Retinal pigment epithelial cell (primary cell): ENCODE measurements around the gene CUL9.

ENCODE experiments used
- DNase-seq: peaks from one replicate; pipeline ENCODE4 v3.0.0-alpha.2; 2010; ENCODE audit warnings: low read depth
- H3K4me3 ChIP-seq: 2 replicates; pipeline ENCODE4 v1.5.1; 2011; ENCODE audit warnings: mild to moderate bottlenecking, low read length, control low read depth, moderate library complexity
- TF ChIP-seq, protein P1 (sequence below): conservative IDR thresholded peaks from 2 replicates; pipeline ENCODE4 v1.5.1; 2011; ENCODE audit warnings: low read depth, low read length, control low read depth, inconsistent platforms

The CUL9 gene

DNA sequence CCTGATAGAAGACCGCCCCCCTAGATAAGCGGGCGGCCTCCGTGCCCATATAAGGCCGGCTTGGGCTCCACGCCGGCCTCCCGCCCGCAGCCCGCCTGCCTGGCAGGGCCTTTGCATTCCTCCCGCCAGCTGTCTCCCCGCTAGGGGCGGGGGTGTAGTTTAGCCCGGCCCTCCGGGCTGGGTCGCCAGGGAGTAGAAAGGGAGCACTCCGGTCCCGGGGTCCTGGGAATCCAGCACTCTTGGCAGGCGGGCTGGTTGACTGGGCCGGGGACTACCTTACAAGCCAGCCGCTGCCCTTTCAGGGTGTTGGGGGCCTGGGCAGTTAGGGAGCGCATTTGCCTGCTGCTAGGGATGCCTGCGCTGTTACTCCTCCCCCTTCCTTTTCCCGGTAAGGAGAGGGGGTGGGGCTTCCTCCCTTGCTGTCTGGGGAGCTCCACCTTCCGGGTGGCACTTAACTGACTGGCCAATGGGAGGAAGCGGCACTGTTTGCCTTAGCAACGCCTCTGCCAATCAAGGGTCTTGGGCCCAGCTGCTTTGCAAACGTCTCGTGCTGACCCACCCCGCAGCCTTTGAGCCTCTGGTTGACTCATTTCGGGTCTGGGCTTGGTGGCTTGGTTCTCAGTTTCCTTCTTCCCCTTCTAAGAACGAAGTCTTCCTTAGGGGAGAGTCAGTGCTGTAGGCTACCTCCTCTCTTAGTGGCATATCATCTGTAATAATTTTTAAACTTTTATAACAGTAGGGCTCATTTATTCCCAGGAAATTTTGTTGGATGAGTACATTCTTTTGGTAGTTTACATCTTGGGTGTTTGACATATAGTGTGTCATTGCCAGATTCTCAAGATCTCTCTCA, 7.5 kb upstream of the CUL9 start:
- TF ChIP-seq, protein P1, sequence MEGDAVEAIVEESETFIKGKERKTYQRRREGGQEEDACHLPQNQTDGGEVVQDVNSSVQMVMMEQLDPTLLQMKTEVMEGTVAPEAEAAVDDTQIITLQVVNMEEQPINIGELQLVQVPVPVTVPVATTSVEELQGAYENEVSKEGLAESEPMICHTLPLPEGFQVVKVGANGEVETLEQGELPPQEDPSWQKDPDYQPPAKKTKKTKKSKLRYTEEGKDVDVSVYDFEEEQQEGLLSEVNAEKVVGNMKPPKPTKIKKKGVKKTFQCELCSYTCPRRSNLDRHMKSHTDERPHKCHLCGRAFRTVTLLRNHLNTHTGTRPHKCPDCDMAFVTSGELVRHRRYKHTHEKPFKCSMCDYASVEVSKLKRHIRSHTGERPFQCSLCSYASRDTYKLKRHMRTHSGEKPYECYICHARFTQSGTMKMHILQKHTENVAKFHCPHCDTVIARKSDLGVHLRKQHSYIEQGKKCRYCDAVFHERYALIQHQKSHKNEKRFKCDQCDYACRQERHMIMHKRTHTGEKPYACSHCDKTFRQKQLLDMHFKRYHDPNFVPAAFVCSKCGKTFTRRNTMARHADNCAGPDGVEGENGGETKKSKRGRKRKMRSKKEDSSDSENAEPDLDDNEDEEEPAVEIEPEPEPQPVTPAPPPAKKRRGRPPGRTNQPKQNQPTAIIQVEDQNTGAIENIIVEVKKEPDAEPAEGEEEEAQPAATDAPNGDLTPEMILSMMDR = peak; percentile 2
- DNase-seq = peak; percentile 98
- H3K4me3 ChIP-seq = peak overlapping the region; percentile 74

DNA sequence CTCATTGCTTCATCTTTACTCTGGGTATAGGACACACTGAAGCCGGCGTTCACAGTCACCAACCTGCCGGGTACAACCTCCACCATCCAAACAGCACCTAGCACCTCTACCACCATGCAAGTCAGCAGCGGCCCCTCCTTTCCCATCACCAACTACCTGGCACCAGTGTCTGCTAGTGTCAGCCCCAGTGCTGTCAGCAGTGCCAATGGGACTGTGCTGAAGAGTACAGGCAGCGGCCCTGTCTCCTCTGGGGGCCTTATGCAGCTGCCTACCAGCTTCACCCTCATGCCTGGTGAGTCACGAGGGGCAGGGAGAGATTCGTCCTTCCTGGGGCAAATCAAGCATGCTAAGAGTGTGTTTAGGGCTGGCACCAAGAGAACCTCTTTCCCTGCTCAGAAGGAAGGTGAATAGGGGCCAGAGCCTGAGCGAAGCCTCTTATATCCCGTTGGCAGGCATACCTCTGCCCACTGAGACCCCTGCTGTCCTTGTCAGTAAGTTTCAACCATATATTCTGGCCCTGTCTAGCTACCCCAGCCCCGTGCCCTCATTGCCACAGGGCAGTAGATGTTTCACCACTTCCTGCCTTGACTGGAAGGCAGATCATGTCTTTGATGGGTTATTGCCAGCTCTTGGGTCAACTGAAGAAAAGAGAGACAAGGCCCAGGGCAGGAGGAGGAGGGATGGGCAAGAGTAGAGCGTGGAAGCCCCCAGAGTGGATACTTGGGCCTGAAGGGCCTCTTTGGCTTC, 6.1 kb upstream of the CUL9 start:
- DNase-seq = no peak
- TF ChIP-seq, protein P1 = no peak

DNA sequence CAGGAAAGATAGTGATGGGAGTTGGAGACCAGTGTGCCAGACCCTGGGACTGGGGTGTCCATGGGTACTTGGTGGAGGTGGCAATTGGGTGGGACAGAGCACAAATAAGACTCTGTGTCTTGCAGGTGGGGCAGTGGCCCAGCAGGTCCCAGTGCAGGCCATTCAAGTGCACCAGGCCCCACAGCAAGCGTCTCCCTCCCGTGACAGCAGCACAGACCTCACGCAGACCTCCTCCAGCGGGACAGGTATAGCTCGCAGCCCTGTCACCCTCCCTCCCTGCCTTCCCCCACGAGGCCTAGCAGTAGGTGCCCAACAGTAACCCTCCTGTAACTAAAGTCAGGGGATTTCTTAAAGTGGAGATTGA, 5.6 kb upstream of the CUL9 start:
- DNase-seq = no peak
- TF ChIP-seq, protein P1 = no peak
- no peak overlapping the region for H3K4me3 ChIP-seq

More for the DNA sequence above, 6.1 kb upstream of the CUL9 start:
- H3K4me3 ChIP-seq = no peak overlapping the region

DNA sequence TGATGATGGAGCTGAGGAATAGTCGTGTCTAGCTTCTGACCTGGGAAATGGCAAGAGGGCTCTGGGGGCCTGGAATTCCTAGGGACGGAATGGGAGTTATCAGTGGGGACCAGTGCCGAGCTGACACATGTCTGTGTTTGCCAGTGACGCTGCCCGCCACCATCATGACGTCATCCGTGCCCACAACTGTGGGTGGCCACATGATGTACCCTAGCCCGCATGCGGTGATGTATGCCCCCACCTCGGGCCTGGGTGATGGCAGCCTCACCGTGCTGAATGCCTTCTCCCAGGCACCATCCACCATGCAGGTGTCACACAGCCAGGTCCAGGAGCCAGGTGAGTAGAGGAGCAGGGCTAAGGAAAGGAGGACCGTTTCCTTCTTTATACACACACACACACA, 3.8 kb upstream of the CUL9 start:
- H3K4me3 ChIP-seq = no peak overlapping the region
- DNase-seq = no peak
- TF ChIP-seq, protein P1 = no peak

DNA sequence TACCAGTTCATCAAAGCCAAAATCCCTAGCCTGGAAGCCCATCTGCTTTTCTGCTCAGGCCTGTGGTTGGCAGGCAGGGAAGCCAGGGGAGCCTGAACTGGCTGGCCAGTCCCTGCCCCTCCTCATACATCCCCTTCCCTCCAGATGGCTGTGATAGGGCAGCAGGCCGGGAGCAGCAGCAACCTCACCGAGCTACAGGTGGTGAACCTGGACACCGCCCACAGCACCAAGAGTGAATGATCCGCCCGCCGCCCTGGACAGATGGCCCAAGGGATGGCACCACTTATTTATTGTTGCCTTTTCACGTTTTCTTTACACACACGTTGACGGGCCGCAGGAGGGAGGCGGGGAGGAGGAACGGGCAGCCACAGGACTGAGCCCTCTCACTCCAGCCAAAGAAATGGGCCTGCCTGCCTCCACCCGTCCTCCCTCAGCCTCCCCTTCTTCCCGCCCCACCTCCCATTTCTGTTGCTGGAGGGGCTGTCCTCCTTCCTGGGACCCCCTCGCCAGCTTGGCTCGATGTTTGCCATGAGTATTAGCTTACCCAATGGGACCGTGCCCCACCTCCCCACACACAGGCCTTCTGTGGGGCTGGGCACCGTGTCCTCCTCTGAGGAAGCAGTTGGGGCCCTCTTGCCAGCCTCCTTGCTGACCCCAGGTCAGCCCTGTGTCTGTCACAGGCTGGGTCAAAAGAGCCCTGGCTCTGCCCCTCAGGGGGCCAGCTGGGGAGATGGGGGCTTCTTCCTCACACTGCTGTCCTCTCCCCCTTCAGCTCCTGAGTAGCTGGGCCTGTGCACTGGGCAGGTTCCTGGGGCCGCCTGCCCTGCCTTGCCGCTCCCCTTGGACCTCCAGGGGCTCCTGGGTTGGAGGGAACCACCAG, 2.8 kb upstream of the CUL9 start:
- no peak overlapping the region for H3K4me3 ChIP-seq
- TF ChIP-seq, protein P1 = no peak
- no peak for DNase-seq

DNA sequence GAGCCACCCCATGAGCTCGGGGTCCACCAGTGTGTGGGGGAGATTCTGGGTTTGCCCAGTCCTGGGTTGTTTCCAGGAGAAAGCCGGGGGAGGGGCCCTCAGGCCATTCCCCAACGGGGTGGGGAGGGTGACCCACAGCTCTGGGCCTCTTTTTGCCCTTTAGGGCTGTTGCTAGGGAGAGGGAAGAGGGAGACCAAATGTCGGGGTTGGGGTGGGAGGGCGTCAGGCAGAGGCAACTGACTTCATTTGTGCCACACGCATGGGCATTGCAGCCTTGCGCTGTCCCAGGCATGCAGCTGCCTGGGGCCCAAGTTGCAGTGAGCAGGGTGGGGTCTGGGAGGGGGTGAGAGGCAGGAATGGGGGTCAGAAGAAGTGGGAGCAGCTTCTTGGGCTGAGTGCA, 1.9 kb upstream of the CUL9 start:
- H3K4me3 ChIP-seq = no peak overlapping the region
- TF ChIP-seq, protein P1 = no peak
- no peak for DNase-seq
